ENCODE data around the gene NELFA. TPM values are rescaled to one million over a fixed set of nuclear protein-coding genes. Genes with fewer than 3 reads are reported as not detected.
"Not testable (repeated sequence)": the region's sequence is repeated elsewhere in the genome, so short reads cannot be mapped to it uniquely, and the experiment has no call there.

Gene NELFA
- total RNA-seq, 2 experiments from 2014 or later = 32.2 to 35.6 TPM

DNA sequence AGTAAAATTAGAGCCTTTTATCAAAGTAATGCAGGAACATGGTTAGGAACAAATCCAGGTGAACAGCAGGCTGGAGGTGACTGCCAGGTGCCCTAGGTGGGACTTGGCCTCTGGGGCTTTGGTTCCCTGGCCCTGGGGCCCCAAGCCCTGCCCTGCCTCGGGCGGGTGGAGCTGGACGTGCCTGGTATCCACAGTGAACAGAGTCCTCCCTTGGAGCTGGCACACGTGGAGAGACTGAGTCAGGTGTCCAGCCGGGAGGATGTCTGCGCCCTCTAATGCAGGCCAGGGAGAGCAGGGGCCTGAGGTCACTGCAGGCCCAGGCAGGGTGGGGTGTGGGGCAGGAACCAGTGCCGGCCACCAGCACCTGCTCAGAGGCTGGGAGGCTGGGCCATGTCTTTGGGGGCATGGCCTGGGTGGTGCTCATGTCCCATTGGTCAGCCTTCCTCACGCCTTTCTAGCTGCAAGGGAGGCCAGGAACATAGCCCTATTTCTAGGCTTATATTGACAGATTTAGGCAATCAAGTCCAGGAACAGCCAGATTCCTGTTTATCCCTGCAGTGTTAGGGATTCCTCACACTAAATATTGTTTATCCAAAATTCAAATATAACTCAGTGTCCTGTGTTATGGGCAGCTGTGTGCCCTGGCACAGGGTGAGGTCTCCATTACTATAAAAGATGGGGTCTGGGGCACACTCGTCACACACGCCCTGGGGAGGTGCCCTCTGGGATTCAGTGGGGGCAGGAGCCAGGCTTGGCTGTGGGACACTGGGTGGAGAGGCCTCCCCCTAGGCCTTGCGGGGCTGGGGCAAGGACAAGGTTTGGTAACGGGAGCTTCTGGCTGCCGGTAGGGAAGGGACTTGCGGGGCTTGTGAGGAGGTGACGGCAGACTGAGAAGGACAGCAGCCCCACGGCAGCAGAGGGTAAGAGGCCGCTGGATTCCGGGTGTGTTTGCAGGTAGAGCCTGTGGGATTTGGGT, 36.1 kb upstream of the NELFA start:
- peaks cover 10% of the 10 kb centered on the region for H3K27me3 Mint-ChIP-seq (ENCODE audit: low read depth)
- H3K36me3 Mint-ChIP-seq (ENCODE audit: low read depth) = no peaks in the 10 kb centered on the region
- CTCF ChIA-PET = no interaction called here
- no peaks in the 10 kb centered on the region for H3K9me3 Mint-ChIP-seq (ENCODE audit: insufficient read depth)
- ATAC-seq (no peak), DNase-seq (no peak)
- no peaks in the 10 kb centered on the region for H3K4me1 Mint-ChIP-seq (ENCODE audit: low read depth)
- no peak overlapping the region for H3K27ac Mint-ChIP-seq
- H3K4me3 Mint-ChIP-seq = no peak overlapping the region
- POLR2A ChIA-PET = no interaction called here

- ChIA-PET POLR2A (no interaction called here), CTCF (no interaction called here)
- no peaks in the 10 kb centered on the region for H3K4me1 Mint-ChIP-seq (ENCODE audit: low read depth)
- H3K9me3 Mint-ChIP-seq (ENCODE audit: insufficient read depth) = no peaks in the 10 kb centered on the region
- H3K27ac Mint-ChIP-seq = no peak overlapping the region
- peaks cover 11% of the 10 kb centered on the region for H3K27me3 Mint-ChIP-seq (ENCODE audit: low read depth)
- no peak for ATAC-seq
- H3K36me3 Mint-ChIP-seq (ENCODE audit: low read depth) = no peaks in the 10 kb centered on the region
- no peak overlapping the region for H3K4me3 Mint-ChIP-seq
- DNase-seq = no peak
Observed at GRCh38 chr4:2044119-2044485, 35.3 kb upstream of the NELFA start.

- no peak overlapping the region for H3K4me3 Mint-ChIP-seq
- ChIA-PET POLR2A (interaction anchor here (0.6 kb wide), 1 partner anchor 34 kb away, joined by 3 read pairs; no protein-coding TSS in a partner anchor), CTCF (no interaction called here)
- DNase-seq (no peak), ATAC-seq (no peak)
- peaks cover 16% of the 10 kb centered on the region for H3K27me3 Mint-ChIP-seq (ENCODE audit: low read depth)
- no peaks in the 10 kb centered on the region for H3K4me1 Mint-ChIP-seq (ENCODE audit: low read depth)
- no peak overlapping the region for H3K27ac Mint-ChIP-seq
- H3K36me3 Mint-ChIP-seq (ENCODE audit: low read depth) = no peaks in the 10 kb centered on the region
- H3K9me3 Mint-ChIP-seq (ENCODE audit: insufficient read depth) = no peaks in the 10 kb centered on the region
Observed at GRCh38 chr4:2043396-2044118, 34.8 kb upstream of the NELFA start.

DNA sequence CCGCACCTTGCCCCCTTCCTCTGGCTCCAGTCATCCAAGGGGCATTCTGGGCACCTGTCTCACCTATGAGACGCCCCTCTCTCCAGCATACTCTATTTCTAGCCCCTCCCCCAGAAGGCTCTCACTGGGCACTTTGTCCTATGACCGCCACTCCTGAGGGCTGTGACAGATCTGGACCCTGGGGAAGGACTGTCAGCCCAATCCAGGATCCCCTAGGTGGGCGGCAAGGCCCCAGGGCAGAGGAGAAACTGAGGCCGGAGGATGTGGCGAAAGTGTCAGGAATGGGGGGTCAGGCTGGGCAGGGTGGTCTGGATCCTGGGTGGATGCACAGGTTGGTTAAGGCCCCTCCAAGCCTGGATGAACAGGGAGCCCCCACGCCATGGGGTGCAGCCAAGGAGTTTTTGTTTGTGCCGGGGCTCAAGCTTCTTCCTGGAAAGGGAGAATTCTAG, 34.2 kb upstream of the NELFA start:
- Mint-ChIP-seq H3K4me1 (ENCODE audit: low read depth) (no peaks in the 10 kb centered on the region), H3K4me3 (peak overlapping the region; percentile 57), H3K36me3 (ENCODE audit: low read depth) (no peaks in the 10 kb centered on the region), H3K27me3 (ENCODE audit: low read depth) (peaks cover 16% of the 10 kb centered on the region), H3K27ac (no peak overlapping the region), H3K9me3 (ENCODE audit: insufficient read depth) (no peaks in the 10 kb centered on the region)
- DNase-seq (no peak), ATAC-seq (no peak)
- POLR2A ChIA-PET = interaction anchor here (0.6 kb wide), 1 partner anchor 34 kb away, joined by 3 read pairs; no protein-coding TSS in a partner anchor
- CTCF ChIA-PET = no interaction called here

DNA sequence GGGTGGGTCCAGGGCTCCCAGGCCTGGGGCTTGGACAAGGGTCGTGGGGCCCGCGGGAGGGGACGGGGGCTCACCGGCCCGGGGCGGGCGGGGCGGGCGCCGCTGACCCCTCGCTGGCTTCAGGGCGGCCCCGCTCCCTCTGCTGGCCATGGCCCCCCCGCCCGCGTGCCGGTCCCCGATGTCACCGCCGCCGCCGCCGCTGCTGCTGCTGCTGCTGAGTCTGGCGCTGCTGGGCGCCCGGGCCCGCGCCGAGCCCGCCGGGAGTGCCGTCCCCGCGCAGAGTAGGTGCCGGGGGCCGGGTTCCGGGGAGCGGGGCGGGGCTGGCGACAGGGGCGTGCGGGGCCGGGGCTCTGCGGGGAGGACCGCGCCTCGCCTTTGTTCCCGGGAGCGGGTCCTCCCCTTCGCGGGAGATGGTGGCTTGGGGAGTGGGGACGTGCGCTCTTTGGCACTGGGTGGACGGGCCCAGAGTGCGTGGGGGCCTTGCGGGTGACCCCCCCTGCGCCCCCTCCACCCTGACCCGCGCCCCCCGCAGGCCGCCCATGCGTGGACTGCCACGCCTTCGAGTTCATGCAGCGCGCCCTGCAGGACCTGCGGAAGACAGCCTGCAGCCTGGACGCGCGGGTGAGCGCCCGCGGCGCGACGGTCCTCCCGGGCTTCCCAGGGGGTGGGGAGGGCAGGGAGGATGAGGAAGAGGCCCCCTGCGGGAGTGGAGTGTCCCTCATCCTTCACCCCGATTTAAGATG, 33.6 kb upstream of the NELFA start:
- Mint-ChIP-seq H3K27ac (no peak overlapping the region), H3K9me3 (ENCODE audit: insufficient read depth) (no peaks in the 10 kb centered on the region), H3K4me1 (ENCODE audit: low read depth) (no peaks in the 10 kb centered on the region), H3K4me3 (peak overlapping the region; percentile 57), H3K27me3 (ENCODE audit: low read depth) (peaks cover 16% of the 10 kb centered on the region), H3K36me3 (ENCODE audit: low read depth) (no peaks in the 10 kb centered on the region)
- peak; percentile 51 for DNase-seq
- ChIA-PET CTCF (no interaction called here), POLR2A (interaction anchor here (0.6 kb wide), 1 partner anchor 33 kb away, joined by 3 read pairs; no protein-coding TSS in a partner anchor)
- ATAC-seq = peak; percentile 66

- no peaks in the 10 kb centered on the region for H3K4me1 Mint-ChIP-seq (ENCODE audit: low read depth)
- ChIA-PET POLR2A (interaction anchor here (0.9 kb wide), 1 partner anchor 32 kb away, joined by 3 read pairs; no protein-coding TSS in a partner anchor), CTCF (no interaction called here)
- H3K4me3 Mint-ChIP-seq = peak overlapping the region; percentile 78
- ATAC-seq = peak; percentile 75
- peaks cover 18% of the 10 kb centered on the region for H3K27me3 Mint-ChIP-seq (ENCODE audit: low read depth)
- H3K36me3 Mint-ChIP-seq (ENCODE audit: low read depth) = no peaks in the 10 kb centered on the region
- H3K9me3 Mint-ChIP-seq (ENCODE audit: insufficient read depth) = no peaks in the 10 kb centered on the region
- no peak overlapping the region for H3K27ac Mint-ChIP-seq
- DNase-seq = peak; percentile 89
Observed at GRCh38 chr4:2041239-2042130, 32.7 kb upstream of the NELFA start.

- ChIA-PET POLR2A (interaction anchor here (0.9 kb wide), 1 partner anchor 31 kb away, joined by 3 read pairs; no protein-coding TSS in a partner anchor), CTCF (no interaction called here)
- no peaks in the 10 kb centered on the region for H3K4me1 Mint-ChIP-seq (ENCODE audit: low read depth)
- H3K27ac Mint-ChIP-seq = no peak overlapping the region
- H3K9me3 Mint-ChIP-seq (ENCODE audit: insufficient read depth) = no peaks in the 10 kb centered on the region
- peaks cover 17% of the 10 kb centered on the region for H3K27me3 Mint-ChIP-seq (ENCODE audit: low read depth)
- no peaks in the 10 kb centered on the region for H3K36me3 Mint-ChIP-seq (ENCODE audit: low read depth)
- ATAC-seq (no peak), DNase-seq (no peak)
- H3K4me3 Mint-ChIP-seq = peak overlapping the region; percentile 49
Observed at GRCh38 chr4:2040391-2041238, 31.8 kb upstream of the NELFA start.

DNA sequence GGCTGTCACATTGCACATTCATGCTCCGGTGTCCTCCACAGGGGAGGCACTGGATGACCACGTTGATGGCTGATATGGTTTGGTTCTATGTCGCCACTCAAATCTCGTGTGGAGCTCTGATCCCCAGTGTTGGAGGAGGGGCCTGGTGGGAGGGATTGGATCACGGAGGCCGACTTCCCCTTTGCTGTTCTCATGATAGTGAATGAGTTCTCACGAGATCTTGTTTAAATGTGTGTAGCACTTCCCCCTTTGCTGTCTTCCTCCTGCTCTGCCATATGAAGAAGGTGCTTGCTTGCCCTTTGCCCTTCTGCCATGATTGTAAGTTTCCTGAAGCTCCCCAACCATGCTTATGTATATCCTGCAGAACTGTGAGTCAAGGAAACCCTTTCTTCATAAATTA, 28.1 kb upstream of the NELFA start:
- Mint-ChIP-seq H3K27ac (no peak overlapping the region), H3K27me3 (ENCODE audit: low read depth) (peaks cover 23% of the 10 kb centered on the region), H3K4me1 (ENCODE audit: low read depth) (no peaks in the 10 kb centered on the region), H3K36me3 (ENCODE audit: low read depth) (no peaks in the 10 kb centered on the region), H3K9me3 (ENCODE audit: insufficient read depth) (no peaks in the 10 kb centered on the region), H3K4me3 (no peak overlapping the region)
- DNase-seq (no peak), ATAC-seq (no peak)
- ChIA-PET POLR2A (interaction anchor here (0.6 kb wide), 1 partner anchor 448 kb away, joined by 3 read pairs; no protein-coding TSS in a partner anchor), CTCF (no interaction called here)

DNA sequence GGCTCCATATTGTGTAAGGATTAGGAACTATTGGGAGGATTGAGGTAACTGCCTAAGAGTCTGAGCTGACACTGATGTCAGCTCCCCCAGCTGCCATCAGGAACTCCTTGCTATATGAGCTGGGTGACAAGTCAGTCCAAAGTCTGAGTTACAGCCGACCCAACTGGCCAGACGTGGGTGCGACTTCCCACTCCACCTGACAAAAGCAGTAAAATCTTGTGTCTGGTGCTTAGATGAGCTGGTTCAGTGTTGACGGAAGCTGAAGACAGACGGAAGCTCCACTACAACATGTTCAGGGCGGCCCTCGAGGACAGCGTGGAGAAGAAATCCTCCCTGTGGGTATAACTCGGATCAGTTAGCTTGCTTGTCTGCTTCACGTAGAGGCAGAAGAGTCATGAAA, 27.6 kb upstream of the NELFA start:
- ATAC-seq (no peak), DNase-seq (no peak)
- H3K27me3 Mint-ChIP-seq (ENCODE audit: low read depth) = peaks cover 21% of the 10 kb centered on the region
- no peaks in the 10 kb centered on the region for H3K36me3 Mint-ChIP-seq (ENCODE audit: low read depth)
- H3K9me3 Mint-ChIP-seq (ENCODE audit: insufficient read depth) = no peaks in the 10 kb centered on the region
- ChIA-PET CTCF (no interaction called here), POLR2A (interaction anchor here (0.6 kb wide), 1 partner anchor 449 kb away, joined by 3 read pairs; no protein-coding TSS in a partner anchor)
- H3K4me1 Mint-ChIP-seq (ENCODE audit: low read depth) = no peaks in the 10 kb centered on the region
- no peak overlapping the region for H3K4me3 Mint-ChIP-seq
- no peak overlapping the region for H3K27ac Mint-ChIP-seq

GRCh38 chr4:2031161-2031560, 22.4 kb upstream of the NELFA start:
- H3K27ac Mint-ChIP-seq; DNase-seq; H3K36me3 Mint-ChIP-seq (ENCODE audit: low read depth); POLR2A ChIA-PET; H3K4me1 Mint-ChIP-seq (ENCODE audit: low read depth); CTCF ChIA-PET; ATAC-seq; H3K4me3 Mint-ChIP-seq; H3K9me3 Mint-ChIP-seq (ENCODE audit: insufficient read depth): not testable (repeated sequence)
- H3K27me3 Mint-ChIP-seq (ENCODE audit: low read depth) = peaks cover 46% of the 10 kb centered on the region

Data from activated CD8-positive, alpha-beta T cell treated with anti-CD3 and anti-CD28 coated beads, Interleukin-2, amount 10 ng/mL, durations not matched to agents 7 days and 5 days (primary cell).